GM23338 (cell line): ENCODE results near the gene FHIT.

ENCODE experiments used
- CTCF ChIP-seq, 2 experiments: fragments of 200-600 bp in 1 of 2; sonication (generic) in 1 of 2; conservative IDR thresholded peaks; 2 replicates each; pipeline versions ENCODE4 v1.5.1 to v1.6.1; 2016 to 2017; ENCODE audit warnings: antibody characterized with exemption in 2 of 2, low read depth in 2 of 2, mild to moderate bottlenecking in 2 of 2, moderate library complexity in 1 of 2
- EZH2 ChIP-seq: fragments of 200-600 bp; sonication (generic); IDR thresholded peaks from one replicate; pipeline ENCODE4 v1.8.0; 2017; ENCODE audit warnings: antibody characterized with exemption, mild to moderate bottlenecking, low read depth; ENCODE audit not compliant: unreplicated experiment
- EZH2phosphoT487 ChIP-seq: fragments of 200-600 bp; sonication (generic); IDR thresholded peaks from one replicate; pipeline ENCODE4 v1.8.1; 2018; ENCODE audit warnings: antibody characterized with exemption; ENCODE audit not compliant: unreplicated experiment
- POLR2AphosphoS5 ChIP-seq: IDR thresholded peaks from 2 replicates; pipeline ENCODE4 v1.6.1; 2016; ENCODE audit warnings: antibody characterized with exemption, low read depth

GRCh38 chr3:59756934-59757333 is 1494.3 kb downstream of the FHIT start:
- TF ChIP-seq EZH2 = no peak
- no peak for TF ChIP-seq CTCF (conservative IDR thresholded peaks at IDR 0.05; ENCODE audit: low read depth in 2 of 2)
- TF ChIP-seq EZH2phosphoT487 = no peak
- no peak for TF ChIP-seq POLR2AphosphoS5
